Activated B cell treated with CpG ODN at 0.5 μM for 24 hours (primary cell): ENCODE results near the gene TEX44. TPM values are rescaled to one million over a fixed set of nuclear protein-coding genes. Genes with fewer than 3 reads are reported as not detected.

Experiments
- ATAC-seq: fragments of 200-7000 bp; cut with Tn5 transposase; one replicate; pipeline ENCODE4 v1.10.0; 2021; ENCODE audit warnings: low read depth, mild to moderate bottlenecking, moderate library complexity
- CTCF ChIA-PET: fragments of 350-600 bp; sonication (Branson Sonifier 250); formaldehyde crosslinking; loops from one replicate; lab custom pipeline; 2021; ENCODE audit warnings: antibody characterized with exemption; lab: Charles Lee
- POLR2A ChIA-PET: fragments of 350-600 bp; sonication (Branson Sonifier 250); formaldehyde crosslinking; loops from one replicate; lab custom pipeline; 2021; ENCODE audit warnings: antibody characterized with exemption; lab: Charles Lee
- DNase-seq: peaks from one replicate; pipeline ENCODE4 v3.0.0; 2022
- H3K27ac Mint-ChIP-seq: one replicate; pipeline ENCODE4 v1.8.0; 2020; ENCODE audit warnings: mixed read lengths
- H3K27me3 Mint-ChIP-seq: one replicate; pipeline ENCODE4 v1.8.0; 2021; ENCODE audit warnings: mixed read lengths
- H3K36me3 Mint-ChIP-seq: one replicate; pipeline ENCODE4 v1.8.0; 2021; ENCODE audit warnings: low read depth, mixed read lengths
- H3K4me1 Mint-ChIP-seq: one replicate; pipeline ENCODE4 v1.8.0; 2021; ENCODE audit warnings: mixed read lengths
- H3K4me3 Mint-ChIP-seq: one replicate; pipeline ENCODE4 v1.8.0; 2020; ENCODE audit warnings: mild to moderate bottlenecking, mixed read lengths
- H3K9me3 Mint-ChIP-seq: one replicate; pipeline ENCODE4 v1.8.0; 2020; ENCODE audit warnings: mixed read lengths
- intact Hi-C: fragments of 100-400 bp; cut with micrococcal nuclease; formaldehyde crosslinking; loops from one replicate; pipeline ENCODE4 v1.15.1; 2024
- total RNA-seq: library from RNA; stranded (reverse); gene quantifications from 2 replicates; pipeline ENCODE4 v1.2.3, GENCODE V29; 2022
- TF ChIP-seq, protein P1 (sequence below): fragments of 200-600 bp; IDR thresholded peaks from one replicate; pipeline ENCODE4 v1.8.0; 2022; ENCODE audit warnings: antibody characterized with exemption, mild to moderate bottlenecking

Gene TEX44
- total RNA-seq, 1 donor from 2014 or later: not detected

DNA sequence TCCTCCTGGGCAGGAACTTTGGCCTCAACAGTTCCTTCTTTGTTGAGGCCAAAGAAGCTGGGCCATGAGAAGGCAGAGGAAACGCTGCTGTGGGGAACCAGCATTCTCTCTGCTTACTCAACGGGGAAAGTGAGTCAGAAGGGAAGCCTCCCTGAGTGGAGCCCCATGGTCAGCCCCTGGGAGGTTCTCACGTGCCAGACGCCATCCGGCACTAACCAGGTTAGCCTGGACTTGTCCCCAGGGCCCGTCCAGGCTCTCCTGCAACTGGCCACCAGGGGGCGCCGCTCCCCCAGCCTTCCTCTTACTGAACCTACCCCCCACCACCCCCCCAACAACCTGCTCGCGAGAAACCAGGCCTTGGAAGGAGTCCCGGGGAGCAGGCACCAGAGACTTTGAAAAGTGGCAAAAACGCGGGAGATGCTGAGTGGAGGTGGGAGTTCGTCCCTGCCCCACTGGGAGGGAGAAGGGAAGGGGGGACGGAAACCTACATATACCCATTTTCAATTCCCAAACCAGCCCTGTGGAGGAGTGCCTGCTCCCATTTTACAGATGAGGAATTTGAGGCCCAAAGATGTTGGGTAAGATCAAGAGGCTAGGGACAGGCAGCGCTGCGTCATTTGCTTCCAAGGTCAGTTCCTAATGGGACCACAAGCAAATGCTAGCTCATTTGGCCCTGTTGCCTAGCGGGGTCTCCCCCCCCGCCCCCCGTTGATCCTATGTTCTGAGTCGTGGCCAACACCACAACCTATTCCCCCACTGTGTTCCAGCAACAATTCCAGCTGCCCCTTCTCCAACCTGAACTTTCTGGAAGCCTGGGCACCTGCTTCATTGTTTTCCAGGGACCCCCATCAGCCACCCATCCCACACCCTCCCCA is 20.0 kb downstream of the TEX44 start:
- Mint-ChIP-seq H3K27me3 (no peaks in the 10 kb centered on the region), H3K27ac (peak overlapping the region; percentile 96), H3K4me1 (peaks cover 47% of the 10 kb centered on the region), H3K36me3 (no peaks in the 10 kb centered on the region), H3K4me3 (peak overlapping the region; percentile 85), H3K9me3 (no peaks in the 10 kb centered on the region)
- TF ChIP-seq, protein P1, sequence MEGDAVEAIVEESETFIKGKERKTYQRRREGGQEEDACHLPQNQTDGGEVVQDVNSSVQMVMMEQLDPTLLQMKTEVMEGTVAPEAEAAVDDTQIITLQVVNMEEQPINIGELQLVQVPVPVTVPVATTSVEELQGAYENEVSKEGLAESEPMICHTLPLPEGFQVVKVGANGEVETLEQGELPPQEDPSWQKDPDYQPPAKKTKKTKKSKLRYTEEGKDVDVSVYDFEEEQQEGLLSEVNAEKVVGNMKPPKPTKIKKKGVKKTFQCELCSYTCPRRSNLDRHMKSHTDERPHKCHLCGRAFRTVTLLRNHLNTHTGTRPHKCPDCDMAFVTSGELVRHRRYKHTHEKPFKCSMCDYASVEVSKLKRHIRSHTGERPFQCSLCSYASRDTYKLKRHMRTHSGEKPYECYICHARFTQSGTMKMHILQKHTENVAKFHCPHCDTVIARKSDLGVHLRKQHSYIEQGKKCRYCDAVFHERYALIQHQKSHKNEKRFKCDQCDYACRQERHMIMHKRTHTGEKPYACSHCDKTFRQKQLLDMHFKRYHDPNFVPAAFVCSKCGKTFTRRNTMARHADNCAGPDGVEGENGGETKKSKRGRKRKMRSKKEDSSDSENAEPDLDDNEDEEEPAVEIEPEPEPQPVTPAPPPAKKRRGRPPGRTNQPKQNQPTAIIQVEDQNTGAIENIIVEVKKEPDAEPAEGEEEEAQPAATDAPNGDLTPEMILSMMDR: peak; percentile 82
- ChIA-PET POLR2A (interaction anchor here (0.5 to 9.9 kb wide), 20 partner anchors 8 to 173 kb away, joined by 3 to 1242 read pairs (median 12); partner anchors contain the start of genes COPS7B, NCL, PDE6D and PTMA), CTCF (interaction anchor here (0.6 to 10.0 kb wide), 20 partner anchors 8 to 188 kb away, joined by 3 to 269 read pairs (median 5); partner anchors contain the start of genes COPS7B and PTMA)
- intact Hi-C loops: loop anchor here (1.0 kb wide), 12 partner anchors 8 to 294 kb away; partner anchors contain the start of genes COPS7B, PDE6D and PTMA
- DNase-seq (peak; percentile 92), ATAC-seq (peak; percentile 50)

DNA sequence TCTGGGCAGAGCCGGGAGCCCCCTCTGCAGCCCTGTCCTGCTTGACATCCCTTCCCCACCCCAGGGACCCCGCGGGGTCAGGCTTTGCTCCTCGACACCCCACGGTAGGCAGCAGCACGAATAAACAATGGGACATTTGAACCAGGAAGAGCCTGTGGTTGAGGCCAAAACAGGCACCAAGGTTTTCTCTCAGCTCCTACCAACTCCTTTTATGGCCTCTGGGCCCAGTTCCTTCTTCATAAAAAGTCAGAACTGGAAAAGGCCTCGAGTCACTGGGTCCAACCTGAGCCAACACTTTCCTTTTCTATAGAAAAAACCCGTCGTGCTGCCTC is 20.6 kb downstream of the TEX44 start:
- Mint-ChIP-seq H3K27ac (peak overlapping the region; percentile 96), H3K36me3 (no peaks in the 10 kb centered on the region), H3K27me3 (no peaks in the 10 kb centered on the region), H3K9me3 (no peaks in the 10 kb centered on the region), H3K4me3 (peak overlapping the region; percentile 85), H3K4me1 (peaks cover 47% of the 10 kb centered on the region)
- no peak for DNase-seq
- ChIA-PET POLR2A (interaction anchor here (0.5 to 9.9 kb wide), 25 partner anchors 8 to 173 kb away, joined by 3 to 1242 read pairs (median 6); partner anchors contain the start of genes COPS7B, NCL, PDE6D and PTMA), CTCF (interaction anchor here (0.7 to 10.0 kb wide), 14 partner anchors 9 to 187 kb away, joined by 3 to 269 read pairs (median 7); partner anchors contain the start of gene PTMA)
- intact Hi-C loops: loop anchor here (1.0 kb wide), 2 partner anchors 49 to 59 kb away; no protein-coding TSS in a partner anchor
- TF ChIP-seq, protein P1: no peak
- ATAC-seq: no peak

GRCh38 chr2:231613663-231614558 is 21.2 kb downstream of the TEX44 start:
- intact Hi-C loops: loop anchor here (1.0 kb wide), 2 partner anchors 48 to 58 kb away; no protein-coding TSS in a partner anchor
- Mint-ChIP-seq H3K27me3 (no peaks in the 10 kb centered on the region), H3K4me3 (peak overlapping the region; percentile 85), H3K9me3 (no peaks in the 10 kb centered on the region), H3K36me3 (no peaks in the 10 kb centered on the region), H3K27ac (peak overlapping the region; percentile 97), H3K4me1 (peaks cover 47% of the 10 kb centered on the region)
- ATAC-seq (peak; percentile 73), DNase-seq (peak; percentile 84)
- TF ChIP-seq, protein P1: no peak
- ChIA-PET CTCF (interaction anchor here (0.7 to 10.0 kb wide), 15 partner anchors 8 to 187 kb away, joined by 3 to 269 read pairs (median 6); partner anchors contain the start of gene PTMA), POLR2A (interaction anchor here (0.5 to 9.9 kb wide), 27 partner anchors 8 to 172 kb away, joined by 3 to 1242 read pairs (median 6); partner anchors contain the start of genes COPS7B, NCL, PDE6D and PTMA)

- Mint-ChIP-seq H3K27ac (peak overlapping the region; percentile 97), H3K9me3 (no peaks in the 10 kb centered on the region), H3K4me1 (peaks cover 47% of the 10 kb centered on the region), H3K27me3 (no peaks in the 10 kb centered on the region), H3K4me3 (peak overlapping the region; percentile 85), H3K36me3 (no peaks in the 10 kb centered on the region)
- ATAC-seq (peak; percentile 2), DNase-seq (peak; percentile 72)
- ChIA-PET POLR2A (interaction anchor here (0.7 to 9.9 kb wide), 17 partner anchors 9 to 947 kb away, joined by 3 to 1242 read pairs (median 27); partner anchors contain the start of genes NCL and PTMA), CTCF (interaction anchor here (1.1 to 10.0 kb wide), 7 partner anchors 14 to 100 kb away, joined by 3 to 269 read pairs (median 19); partner anchors contain the start of gene PTMA)
- intact Hi-C loops: no loop called here
- TF ChIP-seq, protein P1: no peak
Measured at GRCh38 chr2:231614559-231615057, 21.9 kb downstream of the TEX44 start.
